GM19452 (cell line): ENCODE results near the gene RNF220.
"Not testable (repeated sequence)": the region's sequence is repeated elsewhere in the genome, so short reads cannot be mapped to it uniquely, and the experiment has no call there.

Experiments
- ATAC-seq: cut with Tn5 transposase; IDR thresholded peaks from one replicate; pipeline ENCODE4 v1.9.1; 2021; ENCODE audit not compliant: unreplicated experiment

RNF220 gene

GRCh38 chr1:44485934-44486460, 80.9 kb downstream of the RNF220 start:
- no peak for ATAC-seq

- no peak for ATAC-seq
Measured at GRCh38 chr1:44489481-44489880, 84.4 kb downstream of the RNF220 start.

GRCh38 chr1:44496541-44497171, 91.6 kb downstream of the RNF220 start:
- ATAC-seq = no peak

- ATAC-seq = no peak
Measured at GRCh38 chr1:44497422-44498170, 92.5 kb downstream of the RNF220 start.

- no peak for ATAC-seq
Measured at GRCh38 chr1:44499306-44499705, 94.3 kb downstream of the RNF220 start.

GRCh38 chr1:44500181-44501046, 95.4 kb downstream of the RNF220 start:
- ATAC-seq = no peak

- ATAC-seq = no peak
Measured at GRCh38 chr1:44501047-44501890, 96.2 kb downstream of the RNF220 start.

GRCh38 chr1:44502823-44503222, 97.8 kb downstream of the RNF220 start:
- not testable (repeated sequence) for ATAC-seq

- ATAC-seq = no peak
Measured at GRCh38 chr1:44503625-44504024, 98.6 kb downstream of the RNF220 start.

- ATAC-seq = no peak
Measured at GRCh38 chr1:44505210-44505993, 100.3 kb downstream of the RNF220 start.

GRCh38 chr1:44507490-44508396, 102.7 kb downstream of the RNF220 start:
- ATAC-seq = no peak

- no peak for ATAC-seq
Measured at GRCh38 chr1:44508397-44508745, 103.3 kb downstream of the RNF220 start.

GRCh38 chr1:44511363-44511762, 106.3 kb downstream of the RNF220 start:
- ATAC-seq = no peak

- ATAC-seq = no peak
Measured at GRCh38 chr1:44511769-44512168, 106.7 kb downstream of the RNF220 start.

- no peak for ATAC-seq
Measured at GRCh38 chr1:44512313-44512885, 107.3 kb downstream of the RNF220 start.

- no peak for ATAC-seq
Measured at GRCh38 chr1:44513111-44513510, 108.1 kb downstream of the RNF220 start.

GRCh38 chr1:44514673-44515072, 109.6 kb downstream of the RNF220 start:
- no peak for ATAC-seq

GRCh38 chr1:44515416-44515815, 110.4 kb downstream of the RNF220 start:
- no peak for ATAC-seq
